ENCODE results near the gene TEX54.
"Not testable (repeated sequence)": the region's sequence is repeated elsewhere in the genome, so short reads cannot be mapped to it uniquely, and the experiment has no call there.

GRCh38 chr11:62861564-62862192, 29.0 kb upstream of the TEX54 start:
- TF ChIP-seq CTBP1 (IDR thresholded peaks at IDR 0.05; ENCODE audit: borderline replicate concordance); SUZ12 (IDR thresholded peaks at IDR 0.05); FOXA1 (IDR thresholded peaks at IDR 0.05); FOXK2 (IDR thresholded peaks at IDR 0.05); LEF1 (IDR thresholded peaks at IDR 0.05; ENCODE audit: borderline replicate concordance); BHLHE40 (IDR thresholded peaks at IDR 0.05; ENCODE audit: borderline replicate concordance); NFRKB (IDR thresholded peaks at IDR 0.05); FOXM1 (IDR thresholded peaks at IDR 0.05; ENCODE audit: borderline replicate concordance): not testable (repeated sequence)
